ENCODE data around the gene IFITM5. TPM values are rescaled to one million over a fixed set of nuclear protein-coding genes. Genes with fewer than 3 reads are reported as not detected.

Gene IFITM5
- total RNA-seq, 1 experiment from 2014 or later, result not detected

DNA sequence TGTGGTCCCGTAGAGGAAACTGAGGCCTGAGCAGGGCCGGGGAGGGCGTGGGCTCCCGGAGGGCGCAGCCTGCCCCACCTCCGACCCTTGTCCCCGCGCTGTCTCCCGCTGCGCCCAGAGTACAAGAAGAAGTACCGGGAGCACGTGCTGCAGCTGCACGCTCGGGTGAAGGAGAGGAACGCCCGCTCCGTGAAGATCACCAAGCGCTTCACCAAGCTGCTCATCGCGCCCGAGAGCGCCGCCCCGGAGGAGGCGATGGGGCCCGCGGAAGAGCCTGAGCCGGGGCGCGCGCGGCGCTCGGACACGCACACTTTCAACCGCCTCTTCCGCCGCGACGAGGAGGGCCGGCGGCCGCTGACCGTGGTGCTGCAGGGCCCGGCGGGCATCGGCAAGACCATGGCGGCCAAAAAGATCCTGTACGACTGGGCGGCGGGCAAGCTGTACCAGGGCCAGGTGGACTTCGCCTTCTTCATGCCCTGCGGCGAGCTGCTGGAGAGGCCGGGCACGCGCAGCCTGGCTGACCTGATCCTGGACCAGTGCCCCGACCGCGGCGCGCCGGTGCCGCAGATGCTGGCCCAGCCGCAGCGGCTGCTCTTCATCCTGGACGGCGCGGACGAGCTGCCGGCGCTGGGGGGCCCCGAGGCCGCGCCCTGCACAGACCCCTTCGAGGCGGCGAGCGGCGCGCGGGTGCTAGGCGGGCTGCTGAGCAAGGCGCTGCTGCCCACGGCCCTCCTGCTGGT is 19.2 kb downstream of the IFITM5 start:
- Histone ChIP-seq H3T11ph (ENCODE audit: low read length) (no peak overlapping the region), H3K18ac (ENCODE audit: insufficient read length, low read depth, low read length) (no peak overlapping the region), H2BK120ac (ENCODE audit: low read depth, low read length, poor library complexity, severe bottlenecking) (no peak overlapping the region), H4K91ac (ENCODE audit: insufficient read length, low read depth, low read length) (no peak overlapping the region), H3K56ac (ENCODE audit: insufficient read length, low read depth, low read length) (no peak overlapping the region), H3K23ac (ENCODE audit: insufficient read length, low read depth, low read length) (no peak overlapping the region), H2BK12ac (ENCODE audit: insufficient read length, low read depth, low read length) (no peak overlapping the region), H3K27ac (ENCODE audit: insufficient read length, low read depth, low read length) (no peak overlapping the region), H4K20me1 (ENCODE audit: control insufficient read depth, insufficient read depth, insufficient read length) (no peaks in the 10 kb centered on the region), H3K4me2 (ENCODE audit: insufficient read depth, insufficient read length, low read length) (no peak overlapping the region), H3K4me1 (ENCODE audit: insufficient read depth, low read length) (no peaks in the 10 kb centered on the region), H4K5ac (ENCODE audit: insufficient read length, low read depth, low read length) (no peak overlapping the region), H3K4ac (ENCODE audit: low read depth, low read length) (no peak overlapping the region), H2BK20ac (ENCODE audit: low read depth, low read length, poor library complexity, severe bottlenecking) (no peak overlapping the region), H3K79me1 (ENCODE audit: insufficient read depth, low read depth, low read length, poor library complexity, severe bottlenecking) (no peaks in the 10 kb centered on the region), H3K27me3 (ENCODE audit: insufficient read depth, low read length) (no peaks in the 10 kb centered on the region), H3K23me2 (ENCODE audit: insufficient read length, low read depth, low read length, poor library complexity, severe bottlenecking) (no peaks in the 10 kb centered on the region), H2BK15ac (ENCODE audit: low read depth, low read length) (no peak overlapping the region), H3K14ac (ENCODE audit: insufficient read depth, low read length) (no peak overlapping the region), H4K8ac (replicated peaks; ENCODE audit: insufficient read length, low read depth, low read length) (no peak overlapping the region), H3K9ac (ENCODE audit: extremely low read depth, insufficient read length, low read length) (no peak overlapping the region), H3K79me2 (ENCODE audit: insufficient read depth, low read length) (no peaks in the 10 kb centered on the region), H2AK5ac (ENCODE audit: insufficient read length, low read length) (no peak overlapping the region), H3K9me3 (ENCODE audit: control insufficient read depth, low read depth, low read length) (no peaks in the 10 kb centered on the region), H2BK5ac (ENCODE audit: insufficient read length, low read length) (no peak overlapping the region), H2AFZ (ENCODE audit: low read length) (no peak overlapping the region)
- TF ChIP-seq, protein P1, sequence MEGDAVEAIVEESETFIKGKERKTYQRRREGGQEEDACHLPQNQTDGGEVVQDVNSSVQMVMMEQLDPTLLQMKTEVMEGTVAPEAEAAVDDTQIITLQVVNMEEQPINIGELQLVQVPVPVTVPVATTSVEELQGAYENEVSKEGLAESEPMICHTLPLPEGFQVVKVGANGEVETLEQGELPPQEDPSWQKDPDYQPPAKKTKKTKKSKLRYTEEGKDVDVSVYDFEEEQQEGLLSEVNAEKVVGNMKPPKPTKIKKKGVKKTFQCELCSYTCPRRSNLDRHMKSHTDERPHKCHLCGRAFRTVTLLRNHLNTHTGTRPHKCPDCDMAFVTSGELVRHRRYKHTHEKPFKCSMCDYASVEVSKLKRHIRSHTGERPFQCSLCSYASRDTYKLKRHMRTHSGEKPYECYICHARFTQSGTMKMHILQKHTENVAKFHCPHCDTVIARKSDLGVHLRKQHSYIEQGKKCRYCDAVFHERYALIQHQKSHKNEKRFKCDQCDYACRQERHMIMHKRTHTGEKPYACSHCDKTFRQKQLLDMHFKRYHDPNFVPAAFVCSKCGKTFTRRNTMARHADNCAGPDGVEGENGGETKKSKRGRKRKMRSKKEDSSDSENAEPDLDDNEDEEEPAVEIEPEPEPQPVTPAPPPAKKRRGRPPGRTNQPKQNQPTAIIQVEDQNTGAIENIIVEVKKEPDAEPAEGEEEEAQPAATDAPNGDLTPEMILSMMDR (conservative IDR thresholded peaks at IDR 0.05), result no peak; the same call in 2 of the 3 replicates
- DNase-seq, result no peak
- H3K27ac Mint-ChIP-seq, result no peak overlapping the region
- H3K27me3 Mint-ChIP-seq (ENCODE audit: low read depth), result no peaks in the 10 kb centered on the region; the same call in 1 of the 2 replicates
- H3K36me3 Mint-ChIP-seq (ENCODE audit: insufficient read depth in 1 of 3, low read depth in 3 of 3), result no peaks in the 10 kb centered on the region; a peak in 2 of 7 replicates
- peaks cover 29 to 39% of the 10 kb centered on the region in 2 experiments for H3K4me1 Mint-ChIP-seq
- H3K9me3 Mint-ChIP-seq, result peaks cover 2 to 3% of the 10 kb centered on the region in 2 experiments; a peak in 1 of 5 replicates
- no CpG with 5 or more reads among the region's 85 CpGs for WGBS (ENCODE audit: extremely low coverage, insufficient read length, low lambda C conversion rate)
- H3K4me3 Mint-ChIP-seq, result no peak overlapping the region
